A673 (cell line): ENCODE data around the gene LGALS7. TPM values are rescaled to one million over a fixed set of nuclear protein-coding genes. Genes with fewer than 3 reads are reported as not detected.

Source experiments
- BruUV-seq: library from RNA; stranded (reverse); fragments of 400-500 nt; replicated peaks from 2 replicates; lab custom pipeline; 2021; lab: Mats Ljungman, UMichigan
- CTCF ChIA-PET: fragments of 300-600 bp; sonication (Branson Sonifier 250); formaldehyde crosslinking; loops from one replicate; lab custom pipeline; 2022; ENCODE audit warnings: antibody characterized with exemption; lab: Charles Lee
- POLR2A ChIA-PET: fragments of 300-600 bp; sonication (Branson Sonifier 250); formaldehyde crosslinking; loops from one replicate; lab custom pipeline; 2022; ENCODE audit warnings: antibody characterized with exemption; ENCODE audit not compliant: low non-redundant PET; lab: Charles Lee
- DNase-seq: peaks from one replicate; pipeline ENCODE4 v3.0.0-alpha.2; 2015; ENCODE audit warnings: low spot score
- H3K27ac ChIP-seq: fragments of 200-600 bp; sonication (generic); 2 replicates; pipeline ENCODE4 v1.5.1; 2016; ENCODE audit warnings: mixed run types, low read depth, mild to moderate bottlenecking, mixed read lengths, antibody characterized with exemption, low read length; ENCODE audit not compliant: poor library complexity, severe bottlenecking
- H3K27me3 ChIP-seq: fragments of 200-600 bp; sonication (generic); replicated peaks from 2 replicates; pipeline ENCODE4 v1.6.1; 2017; ENCODE audit warnings: mixed run types, low read depth, mild to moderate bottlenecking, mixed read lengths, antibody characterized with exemption, low read length; ENCODE audit not compliant: insufficient read depth, poor library complexity
- H3K36me3 ChIP-seq: fragments of 200-600 bp; sonication (generic); 2 replicates; pipeline ENCODE4 v1.6.1; 2016; ENCODE audit warnings: mixed run types, mild to moderate bottlenecking, mixed read lengths, antibody characterized with exemption, low read length; ENCODE audit not compliant: insufficient read depth, poor library complexity, severe bottlenecking
- H3K4me1 ChIP-seq: fragments of 200-600 bp; sonication (generic); 2 replicates; pipeline ENCODE4 v1.6.1; 2017; ENCODE audit warnings: mixed run types, mild to moderate bottlenecking, mixed read lengths, antibody characterized with exemption, low read length; ENCODE audit not compliant: insufficient read depth, poor library complexity, severe bottlenecking
- H3K4me3 ChIP-seq: fragments of 200-600 bp; sonication (generic); 2 replicates; pipeline ENCODE4 v1.5.1; 2016; ENCODE audit warnings: low read depth, mixed run types, mild to moderate bottlenecking, mixed read lengths, low read length; ENCODE audit not compliant: poor library complexity, severe bottlenecking
- H3K9me3 ChIP-seq: fragments of 200-600 bp; sonication (generic); 2 replicates; pipeline ENCODE4 v1.6.1; 2016; ENCODE audit warnings: mixed run types, low read depth, mild to moderate bottlenecking, mixed read lengths, antibody characterized with exemption, low read length; ENCODE audit not compliant: poor library complexity, severe bottlenecking
- CTCF ChIP-seq: fragments of 300-800, 200-600 bp; sonication (generic); conservative IDR thresholded peaks from 2 replicates; pipeline ENCODE4 v1.5.1; 2017; ENCODE audit warnings: low read depth, mild to moderate bottlenecking, antibody characterized with exemption, low read length, moderate library complexity, mixed read lengths
- EZH2 ChIP-seq: fragments of 200-600 bp; sonication (generic); IDR thresholded peaks from 2 replicates; pipeline ENCODE4 v1.6.1; 2017; ENCODE audit warnings: borderline replicate concordance, low read depth, mild to moderate bottlenecking, mixed read lengths, antibody characterized with exemption, low read length; ENCODE audit not compliant: poor library complexity, severe bottlenecking
- intact Hi-C: fragments of 100-400 bp; cut with micrococcal nuclease; formaldehyde crosslinking; loops from one replicate; pipeline ENCODE4 v1.10.0; 2022; ENCODE audit not compliant: unreplicated experiment
- total RNA-seq: library from RNA; stranded (reverse); gene quantifications from 2 replicates; pipeline ENCODE4 v1.2.3, GENCODE V29; 2021

LGALS7 gene
- total RNA-seq, 1 experiment from 2014 or later: not detected

GRCh38 chr19:38742906-38743305 is 30.4 kb downstream of the LGALS7 start:
- no peak for DNase-seq
- no peaks in the 10 kb centered on the region for H3K27me3 ChIP-seq
- ChIA-PET POLR2A (no interaction called here), CTCF (no interaction called here)
- no peaks in the 10 kb centered on the region for H3K9me3 ChIP-seq
- no peak overlapping the region for H3K27ac ChIP-seq
- H3K4me3 ChIP-seq: no peak overlapping the region
- BruUV-seq: no TSS peak
- TF ChIP-seq EZH2: no peak
- TF ChIP-seq CTCF: no peak
- intact Hi-C loops: no loop called here
- H3K36me3 ChIP-seq: no peaks in the 10 kb centered on the region
- H3K4me1 ChIP-seq: no peaks in the 10 kb centered on the region

GRCh38 chr19:38742296-38742695 is 31.0 kb downstream of the LGALS7 start:
- CTCF ChIA-PET: no interaction called here
- DNase-seq: no peak
- H3K9me3 ChIP-seq: no peaks in the 10 kb centered on the region
- no peak overlapping the region for H3K27ac ChIP-seq
- H3K4me1 ChIP-seq: no peaks in the 10 kb centered on the region
- H3K36me3 ChIP-seq: no peaks in the 10 kb centered on the region
- BruUV-seq: no TSS peak
- H3K4me3 ChIP-seq: no peak overlapping the region
- TF ChIP-seq CTCF (no peak), EZH2 (no peak)
- no peaks in the 10 kb centered on the region for H3K27me3 ChIP-seq
- intact Hi-C loops: no loop called here
- POLR2A ChIA-PET: no interaction called here

GRCh38 chr19:38741670-38742069 is 31.6 kb downstream of the LGALS7 start:
- DNase-seq: no peak
- Histone ChIP-seq H3K4me1 (peaks cover under 1% of the 10 kb centered on the region), H3K27me3 (no peaks in the 10 kb centered on the region), H3K9me3 (no peaks in the 10 kb centered on the region), H3K4me3 (no peak overlapping the region), H3K27ac (no peak overlapping the region), H3K36me3 (no peaks in the 10 kb centered on the region)
- TF ChIP-seq CTCF: no peak
- no peak for TF ChIP-seq EZH2
- intact Hi-C loops: no loop called here
- CTCF ChIA-PET: no interaction called here
- no TSS peak for BruUV-seq
- POLR2A ChIA-PET: no interaction called here
